RPMI8226 (cell line): ENCODE results near the gene YTHDF1.

Source experiments
- DNase-seq: peaks from one replicate; pipeline ENCODE4 v3.0.0-alpha.2; 2015

The YTHDF1 gene

DNA sequence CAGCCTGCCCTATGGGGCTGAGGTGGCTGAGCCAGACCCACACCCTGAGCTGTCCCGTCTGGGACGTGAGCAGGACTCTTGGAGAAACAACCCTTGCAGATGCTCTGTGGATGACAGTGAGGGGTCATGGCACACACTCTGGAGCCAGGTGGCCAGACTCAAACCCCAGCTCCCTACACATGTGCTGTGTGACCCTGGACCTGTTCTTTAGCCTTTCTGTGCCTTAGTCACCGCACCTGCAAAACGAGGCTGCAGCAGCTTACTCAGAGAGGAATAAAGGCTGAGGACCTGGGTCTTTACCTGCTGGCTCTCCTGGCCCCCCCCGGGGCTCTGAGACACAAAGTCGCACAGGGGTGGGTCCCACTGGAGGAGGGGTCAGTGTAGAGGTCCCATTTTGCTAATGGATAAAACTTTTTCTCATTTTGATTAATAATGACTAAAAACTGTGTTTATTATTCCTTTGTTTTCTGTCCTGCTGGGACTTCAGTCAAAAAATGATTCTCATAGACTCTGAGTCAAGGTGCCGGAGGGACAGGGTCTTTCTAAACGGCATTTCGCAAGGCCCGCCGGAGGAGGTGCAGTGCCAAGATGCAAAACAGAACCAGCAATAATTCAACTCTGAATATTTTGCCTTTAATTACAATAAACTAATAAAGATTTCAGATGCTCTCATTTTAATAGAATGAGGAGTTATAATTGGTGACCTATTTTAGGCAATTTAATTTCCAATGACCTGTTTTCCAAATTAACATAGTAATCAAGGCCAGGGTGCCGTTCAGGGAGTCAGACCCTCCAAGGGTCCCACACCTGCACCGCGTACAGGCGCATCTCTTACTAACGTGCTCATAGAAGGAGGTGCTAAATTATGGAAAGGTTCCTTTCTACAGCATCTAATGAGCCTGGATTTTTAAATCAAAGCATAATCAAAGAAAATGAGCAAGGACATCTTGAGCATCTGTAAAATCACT is 62.4 kb downstream of the YTHDF1 start:
- no peak for DNase-seq

DNA sequence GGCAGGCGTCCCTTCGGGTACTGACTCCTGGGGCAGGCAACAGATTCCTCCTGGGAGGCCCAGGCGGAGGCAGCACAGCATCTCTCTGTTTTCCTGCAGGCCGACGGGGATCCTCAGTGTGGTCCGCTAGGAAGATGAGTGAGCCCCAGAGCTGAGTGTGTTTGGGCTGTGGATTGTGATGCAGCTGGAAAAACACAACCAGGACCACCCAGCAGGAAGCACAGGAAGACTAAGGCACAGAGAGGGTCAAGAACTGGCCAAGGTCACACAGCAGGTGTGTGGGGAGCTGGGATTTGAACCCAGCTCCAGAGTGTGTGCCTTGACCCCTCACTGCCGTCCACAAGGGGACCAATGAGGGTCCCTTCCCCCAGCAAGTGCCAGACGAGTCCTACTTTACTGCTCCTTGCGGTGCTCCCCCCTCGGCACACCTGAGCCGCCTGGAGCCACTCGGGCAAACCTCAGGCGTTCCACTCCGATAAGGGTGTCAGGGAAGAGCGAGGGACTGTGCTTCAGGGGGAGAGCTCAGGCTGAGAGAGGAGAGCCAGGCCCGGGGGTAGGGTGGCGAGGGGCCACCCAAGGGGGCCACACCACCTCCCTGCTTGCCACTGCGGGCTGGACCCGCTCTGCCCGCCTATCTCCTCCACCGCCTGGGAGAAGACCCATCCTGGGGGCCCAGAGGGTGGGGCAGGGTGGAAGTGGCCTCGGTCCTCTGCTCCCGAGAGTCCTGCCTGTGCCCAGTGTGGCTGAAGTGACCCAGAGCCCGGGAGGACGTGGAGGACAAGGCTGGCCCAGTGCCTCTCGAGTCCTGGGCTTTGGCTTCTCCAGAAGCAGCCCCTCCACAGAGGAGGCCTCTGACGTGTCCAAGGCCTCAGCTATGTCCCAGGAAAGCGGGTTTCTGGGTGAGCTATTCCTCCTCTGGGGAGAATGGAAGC is 63.3 kb downstream of the YTHDF1 start:
- no peak for DNase-seq

DNA sequence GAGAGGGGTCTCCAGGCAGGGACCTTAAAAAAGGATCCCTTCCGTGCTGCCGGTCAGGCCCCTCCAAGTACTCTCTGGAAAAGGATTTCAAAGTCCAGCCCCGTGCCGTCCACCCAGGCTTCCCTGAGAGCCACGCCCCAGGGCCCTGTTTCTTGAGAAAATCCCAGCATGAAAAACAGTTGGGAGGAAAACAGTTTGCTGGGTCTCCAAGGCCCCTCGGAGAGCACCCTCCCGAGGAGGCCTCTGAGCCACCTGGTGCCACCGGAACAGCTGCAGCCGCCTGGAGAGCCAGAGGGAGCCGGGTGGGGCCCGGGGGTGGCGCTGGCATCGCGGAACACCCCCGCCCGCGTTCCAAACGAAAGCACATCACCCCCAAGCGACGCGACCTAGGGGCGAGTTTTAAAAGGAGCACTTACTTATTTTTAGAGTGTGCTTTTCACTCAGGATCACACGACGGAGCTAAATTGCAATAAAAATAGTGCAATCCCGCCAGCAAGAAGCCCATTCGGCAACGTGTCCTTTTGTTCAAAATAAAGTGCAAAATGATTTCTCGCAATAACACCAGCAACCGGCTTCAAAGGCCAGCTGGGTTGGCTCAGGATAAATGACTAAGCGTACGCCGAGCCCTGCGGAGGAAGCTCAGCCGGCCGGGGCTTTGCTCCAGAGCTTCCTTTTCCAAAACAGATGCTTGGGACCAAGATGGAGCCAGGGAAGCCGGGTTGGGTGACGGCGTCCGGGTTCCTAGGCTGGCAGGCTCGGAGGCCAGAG is 64.2 kb downstream of the YTHDF1 start:
- DNase-seq, result no peak

DNA sequence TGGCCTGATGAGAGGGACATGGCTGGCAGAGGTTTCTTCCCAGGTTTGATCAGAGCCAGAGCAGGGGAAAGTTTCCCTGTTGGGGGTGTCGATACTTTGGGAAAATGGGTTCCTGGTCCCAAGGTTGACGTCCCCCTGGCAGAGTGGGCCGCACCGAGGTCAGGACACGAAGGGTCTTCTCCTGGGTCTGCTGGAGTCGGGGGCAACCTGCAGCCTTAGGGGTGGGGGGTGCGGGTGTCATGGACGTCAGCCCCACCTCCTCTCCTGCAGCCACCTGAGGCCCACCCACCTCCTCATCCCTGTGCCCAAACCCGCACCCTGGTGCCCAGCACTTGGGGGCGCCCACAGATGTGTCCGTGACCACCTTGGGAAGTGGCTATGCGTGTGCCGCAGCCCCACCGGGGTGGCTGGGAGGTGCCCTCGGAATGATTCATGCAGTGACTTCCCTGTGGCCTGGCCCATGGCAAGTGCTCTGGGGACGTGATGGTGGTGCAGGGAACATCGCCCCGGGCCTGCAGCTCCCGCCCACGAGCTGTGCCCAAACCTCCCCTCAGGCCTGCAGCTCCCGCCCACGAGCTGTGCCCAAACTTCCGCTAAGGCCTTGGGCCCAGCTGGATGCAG is 64.9 kb downstream of the YTHDF1 start:
- DNase-seq, result no peak

DNA sequence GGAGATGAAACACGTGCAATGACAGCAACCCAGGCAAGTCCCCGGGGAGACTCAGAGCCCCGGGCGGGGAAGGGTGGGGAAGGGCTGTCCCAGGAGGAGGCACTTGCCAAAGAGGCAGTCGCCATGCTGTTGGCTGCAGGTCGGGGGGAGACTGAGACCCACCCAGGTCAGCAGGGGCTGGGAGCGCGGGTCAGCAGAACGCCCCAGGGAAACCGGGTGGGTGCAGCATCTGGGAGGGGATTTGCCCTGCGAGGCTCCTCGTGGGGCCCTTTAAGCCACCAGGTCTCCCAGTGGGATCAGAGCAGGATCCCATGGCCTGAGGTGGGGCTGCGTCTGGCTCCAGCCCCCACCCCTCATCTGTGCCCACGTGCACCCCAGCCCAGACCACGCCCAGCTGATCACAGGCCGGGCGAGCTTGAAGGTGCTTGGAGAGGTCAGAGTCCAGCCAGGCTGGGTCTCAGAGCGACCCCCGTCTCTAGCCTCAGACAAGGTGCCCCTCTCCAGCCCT is 65.5 kb downstream of the YTHDF1 start:
- no peak for DNase-seq

DNA sequence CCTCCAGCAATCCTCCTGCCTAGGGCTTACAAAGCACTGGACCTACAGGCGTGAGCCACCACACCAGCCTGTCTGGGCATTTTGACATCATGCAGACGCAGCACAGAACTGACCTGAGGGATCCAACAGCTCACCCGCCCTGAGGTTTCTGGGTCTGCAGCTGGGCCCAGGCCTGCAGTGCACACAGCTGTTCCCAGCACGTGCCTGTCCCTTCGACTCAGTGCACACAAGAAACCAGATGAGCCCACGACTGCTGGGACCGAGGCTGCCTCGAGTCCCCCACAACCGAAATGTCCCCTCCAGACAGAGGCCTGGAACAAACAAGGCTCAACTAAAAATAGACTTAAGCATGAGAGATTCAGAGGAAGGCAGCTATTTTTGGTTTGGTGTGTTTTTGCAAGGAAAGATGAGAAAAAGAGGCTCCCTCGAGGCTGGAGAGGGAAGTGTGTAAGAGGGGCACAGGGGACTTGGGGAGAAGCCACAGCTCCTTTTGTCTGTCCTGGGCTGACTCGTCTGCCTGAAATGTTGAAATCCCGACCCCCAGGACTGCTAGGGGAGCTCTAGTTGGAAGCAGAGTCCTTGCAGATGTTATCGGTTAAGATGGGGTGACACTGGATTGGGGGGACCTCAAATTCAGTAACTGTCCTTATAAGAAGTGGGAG is 66.3 kb downstream of the YTHDF1 start:
- DNase-seq, result no peak

DNA sequence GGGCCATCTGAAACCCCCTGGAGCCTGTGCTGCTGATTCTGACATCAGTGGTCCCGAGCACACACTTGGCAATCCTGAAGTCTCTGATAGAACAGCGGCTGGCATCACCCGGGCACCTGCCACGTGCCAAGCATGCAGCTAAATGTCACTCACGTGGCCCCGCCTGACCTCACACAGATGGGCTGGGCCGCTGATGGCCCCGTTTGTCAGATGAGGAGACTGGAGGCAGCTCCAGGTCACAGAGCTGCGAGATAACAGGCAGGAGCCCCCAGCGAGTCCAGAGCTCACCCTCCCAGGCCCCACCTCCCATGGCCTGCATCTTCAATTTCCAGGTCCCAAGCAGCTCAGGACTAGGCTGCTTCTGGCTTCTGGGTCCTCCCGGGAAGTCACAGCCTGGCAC is 67.2 kb downstream of the YTHDF1 start:
- DNase-seq, result no peak

DNA sequence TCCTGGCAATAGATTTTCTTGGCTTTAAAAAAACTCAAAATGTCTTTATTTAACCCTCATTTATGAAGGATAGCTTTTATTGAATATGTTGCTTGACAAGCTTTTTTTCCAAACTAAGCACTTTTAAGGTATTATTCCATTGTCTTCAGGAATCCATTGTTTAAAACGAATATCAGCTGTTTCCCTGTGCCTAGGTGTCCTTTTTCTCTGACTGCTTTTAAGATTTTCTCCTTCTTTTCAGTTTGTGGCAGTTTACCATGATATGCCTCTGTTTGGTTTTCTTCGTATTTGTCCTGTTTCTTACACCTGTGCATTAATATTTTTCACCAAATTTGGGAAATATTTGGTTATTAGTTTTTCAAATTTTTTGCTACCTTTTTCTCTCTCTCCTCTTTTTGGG is 68.4 kb downstream of the YTHDF1 start:
- DNase-seq, result no peak
